ENCODE data around the gene PMM1. TPM values are rescaled to one million over a fixed set of nuclear protein-coding genes. Genes with fewer than 3 reads are reported as not detected.
A peak's percentile ranks its signal among the peaks of the same experiment; 100 is the strongest.

PMM1 gene
- total and polyA plus RNA-seq, 12 donors, result 37.8 to 105 (median 62.1) TPM

DNA sequence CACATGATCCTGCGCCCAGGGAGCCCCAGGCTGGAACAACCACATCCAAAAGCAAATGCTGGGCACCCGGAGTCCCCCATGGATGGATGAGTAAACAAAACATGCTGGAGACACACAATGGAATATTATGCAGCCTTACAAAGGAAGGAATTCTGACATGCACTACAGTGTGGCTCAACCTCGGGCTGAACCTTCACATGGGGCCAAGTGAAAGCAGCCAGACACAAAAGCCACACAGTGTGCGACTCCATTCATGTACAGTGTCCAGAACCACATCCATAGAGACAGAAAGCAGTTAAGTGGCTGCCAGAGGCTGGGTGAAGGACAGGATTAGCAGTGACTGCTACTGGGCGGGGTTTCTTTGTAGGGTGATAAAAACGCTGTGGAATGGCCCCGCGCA lies 55.4 kb downstream of the PMM1 start:
- peaks cover 0 to 36% of the 10 kb centered on the region in 2 donors for H3K36me3 ChIP-seq (replicated peaks in 1 of 2)
- no peak overlapping the region for H3K4me3 ChIP-seq
- no peak for TF ChIP-seq POLR2A (IDR thresholded peaks at IDR 0.05)
- TF ChIP-seq CTCF (IDR thresholded peaks at IDR 0.05), result no peak
- no peaks in the 10 kb centered on the region for H3K4me1 ChIP-seq (replicated peaks in 1 of 2)
- no peak for DNase-seq
- no peak overlapping the region for H3K27ac ChIP-seq
- intact Hi-C loops (cut with DNase I), result no loop called here
- WGBS, 4 donors, result 76 to 86% (median 78%) methylated on average over 8 of the region's 8 CpGs
- no peaks in the 10 kb centered on the region for H3K27me3 ChIP-seq
- no peaks in the 10 kb centered on the region for H3K9me3 ChIP-seq (replicated peaks in 1 of 3)

- WGBS, 4 donors, result 55 to 68% (median 57%) methylated on average over 4 to 19 of the region's 19 CpGs
- intact Hi-C loops (cut with DNase I), result no loop called here
- Histone ChIP-seq H3K4me1 (replicated peaks in 1 of 2) (no peaks in the 10 kb centered on the region), H3K4me3 (no peak overlapping the region), H3K27me3 (no peaks in the 10 kb centered on the region), H3K9me3 (replicated peaks in 1 of 3) (no peaks in the 10 kb centered on the region), H3K36me3 (replicated peaks in 1 of 2) (peaks cover 0 to 42% of the 10 kb centered on the region in 2 donors), H3K27ac (peak overlapping the region in 3 of 5 donors; percentile 8 to 56 (median 50))
- DNase-seq, result peak; percentile 70 to 89 (median 82)
- peak; percentile 65 to 84 (median 76) for TF ChIP-seq CTCF (IDR thresholded peaks at IDR 0.05)
- TF ChIP-seq POLR2A (IDR thresholded peaks at IDR 0.05), result no peak
Measured at GRCh38 chr22:41532908-41533825, 56.5 kb downstream of the PMM1 start.

- Histone ChIP-seq H3K27me3 (no peaks in the 10 kb centered on the region), H3K36me3 (replicated peaks in 1 of 2) (peaks cover 0 to 54% of the 10 kb centered on the region in 2 donors), H3K4me3 (no peak overlapping the region), H3K9me3 (replicated peaks in 1 of 3) (no peaks in the 10 kb centered on the region), H3K4me1 (replicated peaks in 1 of 2) (peaks cover 0 to 4% of the 10 kb centered on the region in 2 donors), H3K27ac (peak overlapping the region in 2 of 5 donors; percentile 3 to 30)
- no peak for TF ChIP-seq POLR2A (IDR thresholded peaks at IDR 0.05)
- TF ChIP-seq CTCF (IDR thresholded peaks at IDR 0.05), result no peak
- intact Hi-C loops (cut with DNase I), result no loop called here
- 85 to 93% (median 86%) methylated on average over 14 to 17 of the region's 17 CpGs for WGBS, 4 donors
- DNase-seq, result no peak
Measured at GRCh38 chr22:41531715-41532477, 57.7 kb downstream of the PMM1 start.

Data from adrenal gland (tissue), 12 donors.